ENCODE results near the gene TANGO2.

Gene TANGO2

DNA sequence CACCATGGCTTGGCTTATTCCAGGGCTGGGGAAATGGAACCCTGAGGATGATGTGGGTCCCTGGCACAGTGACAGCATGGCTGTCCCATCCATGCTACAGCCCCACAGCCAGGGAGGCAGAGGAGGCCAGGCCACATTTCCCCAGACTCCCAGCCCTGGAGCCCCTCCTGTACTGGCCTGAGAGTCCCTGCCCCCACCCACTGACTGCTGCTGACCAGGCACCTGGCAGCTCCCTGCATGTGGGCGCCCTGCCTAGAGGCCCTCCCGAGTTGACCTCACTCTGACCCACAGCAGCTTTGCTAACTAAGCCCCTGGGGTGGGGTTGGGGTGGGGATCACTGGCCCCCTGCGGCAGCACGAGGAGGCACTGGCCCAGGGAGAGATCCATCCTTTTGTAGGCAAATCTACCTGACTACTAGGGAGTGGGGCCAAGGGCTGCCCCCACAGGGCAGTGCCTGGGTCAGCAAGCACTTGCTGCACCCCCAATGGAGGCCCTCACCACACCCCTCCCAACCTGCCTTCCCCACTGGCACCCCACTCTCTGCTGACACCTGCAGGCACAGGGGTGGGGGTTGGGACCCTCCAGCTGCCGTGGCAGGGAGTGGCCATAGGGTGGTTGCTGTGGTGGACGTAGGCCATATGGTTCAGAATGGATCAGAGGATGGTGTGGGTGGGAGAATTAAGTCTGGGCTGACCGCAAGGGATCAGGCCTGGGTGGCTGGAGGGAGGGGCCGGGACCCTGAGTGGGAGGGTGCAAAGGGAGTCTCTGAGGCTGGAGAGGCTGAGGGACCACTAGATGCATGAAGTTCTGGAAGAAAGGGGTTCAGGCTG, 21.7 kb upstream of the TANGO2 start:
- TF ChIP-seq, protein P1, sequence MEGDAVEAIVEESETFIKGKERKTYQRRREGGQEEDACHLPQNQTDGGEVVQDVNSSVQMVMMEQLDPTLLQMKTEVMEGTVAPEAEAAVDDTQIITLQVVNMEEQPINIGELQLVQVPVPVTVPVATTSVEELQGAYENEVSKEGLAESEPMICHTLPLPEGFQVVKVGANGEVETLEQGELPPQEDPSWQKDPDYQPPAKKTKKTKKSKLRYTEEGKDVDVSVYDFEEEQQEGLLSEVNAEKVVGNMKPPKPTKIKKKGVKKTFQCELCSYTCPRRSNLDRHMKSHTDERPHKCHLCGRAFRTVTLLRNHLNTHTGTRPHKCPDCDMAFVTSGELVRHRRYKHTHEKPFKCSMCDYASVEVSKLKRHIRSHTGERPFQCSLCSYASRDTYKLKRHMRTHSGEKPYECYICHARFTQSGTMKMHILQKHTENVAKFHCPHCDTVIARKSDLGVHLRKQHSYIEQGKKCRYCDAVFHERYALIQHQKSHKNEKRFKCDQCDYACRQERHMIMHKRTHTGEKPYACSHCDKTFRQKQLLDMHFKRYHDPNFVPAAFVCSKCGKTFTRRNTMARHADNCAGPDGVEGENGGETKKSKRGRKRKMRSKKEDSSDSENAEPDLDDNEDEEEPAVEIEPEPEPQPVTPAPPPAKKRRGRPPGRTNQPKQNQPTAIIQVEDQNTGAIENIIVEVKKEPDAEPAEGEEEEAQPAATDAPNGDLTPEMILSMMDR (IDR thresholded peaks at IDR 0.05; ENCODE audit: low read depth, low read length): no peak

DNA sequence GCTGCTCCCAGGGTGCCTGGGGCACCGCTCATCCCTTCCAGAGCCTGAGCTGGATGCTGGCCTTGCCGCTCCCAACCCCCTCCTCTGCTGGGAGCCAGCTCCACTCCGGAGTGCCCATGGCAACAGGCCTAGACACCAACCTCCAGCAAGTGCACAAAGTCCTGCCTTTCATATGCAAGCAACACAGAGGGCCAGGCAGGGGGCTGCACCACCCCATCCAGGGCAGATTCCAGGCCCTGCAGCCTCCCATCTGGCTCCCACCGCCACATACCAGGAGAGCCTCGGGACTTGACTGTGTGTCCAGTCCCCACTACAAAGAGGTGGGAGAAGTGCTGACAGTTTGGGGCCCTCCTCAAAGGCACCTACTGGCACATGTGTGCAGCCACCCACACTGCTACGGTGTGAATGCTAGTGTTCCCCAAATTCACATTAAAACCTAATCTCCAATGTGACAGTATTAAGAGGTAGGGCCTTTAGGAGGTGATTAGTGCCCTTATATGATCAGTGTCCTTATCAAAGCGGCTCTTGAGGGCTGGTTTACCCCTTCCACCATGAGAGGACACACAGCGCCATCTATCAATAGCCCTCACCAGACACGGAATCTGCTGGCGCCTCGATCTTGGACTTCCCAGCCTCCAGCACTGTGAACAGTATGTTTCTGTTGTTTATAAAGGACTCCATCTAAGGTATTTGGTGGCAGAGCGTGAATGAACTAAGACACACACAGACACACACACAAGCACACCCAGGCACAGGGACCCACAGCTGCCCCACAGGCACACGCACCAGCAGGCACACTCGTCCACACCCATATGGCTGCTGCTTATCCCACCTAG, 20.4 kb upstream of the TANGO2 start:
- TF ChIP-seq, protein P1 (IDR thresholded peaks at IDR 0.05; ENCODE audit: low read depth, low read length): no peak
- no peak for DNase-seq (ENCODE audit: extremely low read depth, low read depth)

More for the DNA sequence above, 21.7 kb upstream of the TANGO2 start:
- no peak for DNase-seq (ENCODE audit: extremely low read depth, low read depth)

DNA sequence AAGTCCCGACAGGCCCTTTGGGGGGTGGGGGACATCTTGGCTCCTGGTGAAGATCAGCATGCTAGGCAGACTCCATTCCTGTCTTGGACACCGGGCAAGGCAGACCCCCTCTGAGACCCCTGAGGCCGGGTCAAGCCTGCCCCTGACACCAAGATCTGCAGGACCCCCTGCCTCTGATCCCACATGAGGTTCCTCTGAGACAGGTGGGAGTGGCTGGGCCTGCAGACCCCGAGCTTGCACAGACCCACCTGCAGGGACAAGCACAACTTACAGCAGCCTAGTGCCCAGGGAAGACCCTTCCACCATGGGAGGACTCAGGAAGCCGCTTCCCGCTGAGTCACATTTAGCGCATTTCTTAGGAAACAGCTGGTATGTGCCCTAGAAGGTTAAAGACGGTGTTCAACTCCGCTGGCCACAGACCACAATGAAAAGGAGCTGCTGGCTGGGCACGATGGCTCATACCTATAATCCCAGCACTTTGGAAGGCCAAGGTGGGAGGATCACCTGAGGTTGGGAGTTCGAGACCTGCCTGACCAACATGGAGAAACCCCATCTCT, 19.8 kb upstream of the TANGO2 start:
- TF ChIP-seq, protein P1 (IDR thresholded peaks at IDR 0.05; ENCODE audit: low read depth, low read length): no peak
- no peak for DNase-seq (ENCODE audit: extremely low read depth, low read depth)

DNA sequence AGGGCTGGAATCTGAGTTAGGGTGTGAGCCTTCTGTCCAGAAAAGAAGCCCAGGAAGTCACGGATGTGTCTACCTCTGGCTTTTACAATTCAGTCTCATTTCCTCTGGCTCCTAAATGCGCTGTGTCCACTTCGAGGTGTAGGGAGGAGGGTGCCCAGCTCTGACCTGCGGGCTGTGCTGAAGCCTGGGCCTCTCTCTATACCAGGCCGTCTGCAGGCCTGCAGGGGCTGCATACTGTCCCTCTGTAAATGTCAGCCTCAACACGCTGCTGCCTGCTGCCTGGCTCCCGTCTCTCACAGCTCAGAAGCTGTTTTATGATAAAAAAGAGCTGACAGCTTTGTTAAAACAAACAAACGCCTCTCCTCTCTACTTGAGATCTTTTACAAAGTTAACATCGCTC, 18.8 kb upstream of the TANGO2 start:
- TF ChIP-seq, protein P1 (IDR thresholded peaks at IDR 0.05; ENCODE audit: low read depth, low read length): no peak
- DNase-seq (ENCODE audit: extremely low read depth, low read depth): no peak

DNA sequence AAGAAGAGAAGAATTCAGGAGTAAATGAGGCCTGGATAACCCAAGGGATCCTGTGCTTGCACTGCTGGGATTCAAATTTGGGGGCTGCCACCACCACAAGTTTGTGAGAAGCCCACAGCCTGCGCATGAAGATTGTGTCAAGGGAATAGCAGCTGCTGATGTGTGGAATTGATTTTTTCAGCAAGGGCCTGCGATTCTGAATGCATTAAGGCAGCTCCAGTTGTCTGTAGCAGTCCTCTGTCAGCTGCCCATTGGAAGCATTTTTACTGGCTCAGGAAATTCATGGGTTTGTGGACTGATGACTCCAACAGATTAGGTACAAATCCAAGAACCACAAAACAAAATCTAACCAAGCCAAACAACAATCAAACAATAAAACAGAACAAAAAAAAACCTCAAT, 18.3 kb upstream of the TANGO2 start:
- TF ChIP-seq, protein P1 (IDR thresholded peaks at IDR 0.05; ENCODE audit: low read depth, low read length): no peak
- no peak for DNase-seq (ENCODE audit: extremely low read depth, low read depth)

DNA sequence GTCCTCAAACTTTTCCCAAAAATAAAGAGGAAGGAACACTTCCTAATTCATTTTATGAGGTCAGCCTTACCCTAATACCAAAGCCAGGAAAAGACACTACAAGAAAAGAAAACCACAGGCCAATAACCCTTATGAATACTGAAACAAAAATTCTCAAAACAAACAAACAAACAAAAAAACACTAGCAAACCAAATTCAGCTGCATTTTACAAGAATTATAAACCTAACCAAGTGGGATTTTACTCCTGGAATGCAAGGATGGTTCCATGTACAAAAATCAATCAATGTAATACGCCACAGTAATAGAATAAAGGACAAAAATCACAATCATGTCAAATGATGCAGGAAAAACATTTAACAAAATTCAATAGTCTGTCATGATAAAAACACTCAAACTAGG, 17.6 kb upstream of the TANGO2 start:
- no peak for DNase-seq (ENCODE audit: extremely low read depth, low read depth)
- TF ChIP-seq, protein P1 (IDR thresholded peaks at IDR 0.05; ENCODE audit: low read depth, low read length): no peak

DNA sequence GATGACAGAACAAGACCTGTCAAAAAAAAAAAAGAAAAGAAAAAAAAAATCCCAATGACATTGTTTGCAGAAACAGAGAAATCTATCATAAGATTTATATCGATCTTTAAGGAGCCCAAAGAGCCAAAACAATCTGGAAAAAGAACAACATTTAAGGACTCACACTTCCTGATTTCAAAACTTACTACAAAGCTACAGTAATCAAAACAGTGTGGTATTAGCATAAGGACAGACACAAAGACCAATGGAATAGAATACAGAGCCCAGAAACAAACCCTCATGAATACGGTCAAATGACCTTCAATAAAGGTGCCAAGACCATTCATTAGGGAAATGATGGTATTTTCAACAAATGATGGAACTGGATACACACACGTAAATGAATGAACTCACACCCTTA, 16.4 kb upstream of the TANGO2 start:
- DNase-seq (ENCODE audit: extremely low read depth, low read depth): no peak
- TF ChIP-seq, protein P1 (IDR thresholded peaks at IDR 0.05; ENCODE audit: low read depth, low read length): no peak

All from AG09319 (cell line).